ENCODE measurements around the gene PNLIP. TPM values are rescaled to one million over a fixed set of nuclear protein-coding genes. Genes with fewer than 3 reads are reported as not detected.
A peak's percentile ranks its signal among the peaks of the same experiment; 100 is the strongest.

The PNLIP gene
- total RNA-seq, 4 donors from 2014 or later = not detected

DNA sequence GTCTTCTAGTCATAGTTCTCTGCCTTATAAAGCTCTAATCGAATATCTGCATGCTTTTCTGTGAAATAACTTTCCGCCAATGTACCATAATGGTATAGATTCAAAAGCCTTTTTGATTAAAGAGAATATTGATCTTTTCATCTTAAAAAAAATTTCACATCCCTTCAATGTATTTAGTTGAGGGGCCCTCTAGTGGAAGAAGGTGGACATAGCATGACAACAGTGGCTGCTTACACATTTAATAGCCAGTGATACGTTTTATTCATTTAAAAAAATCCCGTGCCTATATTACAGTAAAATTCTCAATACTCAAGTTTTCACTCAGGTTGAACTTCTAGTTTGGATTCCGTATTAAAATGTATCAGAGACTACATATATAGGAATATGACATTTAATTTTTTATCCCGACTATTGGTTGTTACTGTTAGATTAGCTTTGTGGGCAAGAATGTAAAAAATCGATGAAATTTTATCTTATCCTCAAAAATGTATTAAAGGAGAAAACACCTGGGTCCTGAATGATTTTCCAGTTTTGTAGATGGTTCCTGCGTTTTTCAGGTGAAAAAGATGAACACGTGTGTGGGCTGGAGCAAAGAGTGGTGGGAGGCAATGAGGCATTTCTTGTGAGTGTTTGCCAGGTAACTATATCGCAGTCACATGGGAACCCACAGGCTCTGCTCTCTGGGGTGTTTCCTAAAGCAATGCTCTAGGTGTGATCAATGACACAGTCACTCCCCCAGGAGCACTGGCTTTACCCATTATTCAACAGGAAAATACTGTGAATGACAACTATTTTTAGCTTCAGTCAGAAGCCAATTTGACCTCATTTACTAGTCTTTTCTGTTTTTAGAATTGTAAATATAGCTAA, 24.1 kb upstream of the PNLIP start:
- 37% methylated on average over 10 of the region's 10 CpGs for WGBS
- intact Hi-C loops (cut with DNase I) = no loop called here
- TF ChIP-seq EP300 (IDR thresholded peaks at IDR 0.05) (no peak), POLR2AphosphoS5 (IDR thresholded peaks at IDR 0.05) (no peak), POLR2A (IDR thresholded peaks at IDR 0.05; ENCODE audit: low read depth) (no peak)
- TF ChIP-seq, protein P1, sequence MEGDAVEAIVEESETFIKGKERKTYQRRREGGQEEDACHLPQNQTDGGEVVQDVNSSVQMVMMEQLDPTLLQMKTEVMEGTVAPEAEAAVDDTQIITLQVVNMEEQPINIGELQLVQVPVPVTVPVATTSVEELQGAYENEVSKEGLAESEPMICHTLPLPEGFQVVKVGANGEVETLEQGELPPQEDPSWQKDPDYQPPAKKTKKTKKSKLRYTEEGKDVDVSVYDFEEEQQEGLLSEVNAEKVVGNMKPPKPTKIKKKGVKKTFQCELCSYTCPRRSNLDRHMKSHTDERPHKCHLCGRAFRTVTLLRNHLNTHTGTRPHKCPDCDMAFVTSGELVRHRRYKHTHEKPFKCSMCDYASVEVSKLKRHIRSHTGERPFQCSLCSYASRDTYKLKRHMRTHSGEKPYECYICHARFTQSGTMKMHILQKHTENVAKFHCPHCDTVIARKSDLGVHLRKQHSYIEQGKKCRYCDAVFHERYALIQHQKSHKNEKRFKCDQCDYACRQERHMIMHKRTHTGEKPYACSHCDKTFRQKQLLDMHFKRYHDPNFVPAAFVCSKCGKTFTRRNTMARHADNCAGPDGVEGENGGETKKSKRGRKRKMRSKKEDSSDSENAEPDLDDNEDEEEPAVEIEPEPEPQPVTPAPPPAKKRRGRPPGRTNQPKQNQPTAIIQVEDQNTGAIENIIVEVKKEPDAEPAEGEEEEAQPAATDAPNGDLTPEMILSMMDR (IDR thresholded peaks at IDR 0.05) = peak; percentile 44 to 76 (median 75)

DNA sequence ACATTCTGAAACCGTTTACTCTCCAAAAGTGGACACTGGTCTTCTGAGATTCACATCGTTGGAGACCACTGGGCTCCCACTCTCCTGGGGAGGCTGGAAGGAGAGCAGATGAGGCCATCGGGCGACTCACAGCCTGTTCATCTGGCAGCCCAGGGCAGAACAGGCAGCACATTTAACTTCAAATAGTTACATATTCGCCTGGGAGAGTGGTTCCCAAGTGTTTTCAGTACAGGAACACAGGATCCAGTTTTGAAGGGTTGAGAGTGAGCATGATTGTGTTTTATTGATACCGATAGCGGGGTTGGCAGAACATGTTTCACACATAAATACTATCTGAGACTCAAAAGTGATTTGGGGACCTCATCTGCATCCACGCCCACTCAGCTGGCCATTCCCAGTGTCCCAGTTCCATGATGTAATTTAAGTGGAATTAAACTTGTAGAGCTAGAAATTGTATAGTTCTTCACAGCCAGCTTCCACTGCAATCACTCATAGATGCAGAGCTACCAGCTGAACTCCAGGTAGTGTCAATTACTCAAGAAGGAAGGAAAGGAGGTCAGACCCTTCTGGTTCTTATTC, 22.8 kb upstream of the PNLIP start:
- 83% methylated on average over 6 of the region's 8 CpGs for WGBS

More for the DNA sequence above, 24.1 kb upstream of the PNLIP start:
- no peaks in the 10 kb centered on the region for H3K9me3 ChIP-seq
- no peak overlapping the region for H3K27ac ChIP-seq (replicated peaks in 1 of 4)
- H3K4me3 ChIP-seq = no peak overlapping the region
- H3K4me1 ChIP-seq = no peaks in the 10 kb centered on the region
- peaks cover 0 to 20% (median 0%) of the 10 kb centered on the region in 4 donors for H3K27me3 ChIP-seq
- no peaks in the 10 kb centered on the region for H3K36me3 ChIP-seq
- DNase-seq (ENCODE audit: extremely low spot score) = no peak

DNA sequence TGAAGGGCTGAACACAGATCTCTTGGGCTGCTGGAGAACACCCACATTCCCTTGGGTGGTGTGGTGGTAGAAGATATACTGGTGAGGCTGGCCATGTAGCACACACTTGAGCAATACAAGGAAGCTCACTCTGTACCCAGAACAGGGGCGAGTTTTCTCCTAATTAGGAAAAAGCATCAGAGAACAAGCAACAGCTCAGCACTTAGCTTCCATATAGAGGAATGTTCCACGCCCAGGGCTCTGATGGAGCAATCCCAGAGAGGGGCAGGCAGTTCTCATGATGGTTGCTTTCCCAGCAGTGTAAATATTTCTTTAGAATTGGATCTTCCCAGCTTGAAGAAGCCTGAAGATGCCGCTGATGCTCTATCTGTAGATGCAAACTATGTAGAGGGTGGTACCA, 21.0 kb upstream of the PNLIP start:
- Histone ChIP-seq H3K36me3 (no peaks in the 10 kb centered on the region), H3K9me3 (no peaks in the 10 kb centered on the region), H3K27ac (replicated peaks in 1 of 4) (no peak overlapping the region), H3K4me1 (no peaks in the 10 kb centered on the region), H3K27me3 (peaks cover 0 to 20% (median 0%) of the 10 kb centered on the region in 4 donors), H3K4me3 (no peak overlapping the region)
- WGBS = 93% methylated on average over 3 of the region's 3 CpGs
- DNase-seq (ENCODE audit: extremely low spot score) = no peak
- intact Hi-C loops (cut with DNase I) = no loop called here
- TF ChIP-seq, protein P1 (IDR thresholded peaks at IDR 0.05) = no peak
- TF ChIP-seq POLR2A (IDR thresholded peaks at IDR 0.05; ENCODE audit: low read depth) = no peak
- no peak for TF ChIP-seq POLR2AphosphoS5 (IDR thresholded peaks at IDR 0.05)
- TF ChIP-seq EP300 (IDR thresholded peaks at IDR 0.05) = no peak

More for the DNA sequence above, 22.8 kb upstream of the PNLIP start:
- Histone ChIP-seq H3K27me3 (peaks cover 0 to 20% (median 0%) of the 10 kb centered on the region in 4 donors), H3K36me3 (no peaks in the 10 kb centered on the region), H3K4me1 (no peaks in the 10 kb centered on the region), H3K27ac (replicated peaks in 1 of 4) (no peak overlapping the region), H3K4me3 (no peak overlapping the region), H3K9me3 (no peaks in the 10 kb centered on the region)
- intact Hi-C loops (cut with DNase I) = no loop called here
- DNase-seq (ENCODE audit: extremely low spot score) = no peak
- TF ChIP-seq EP300 (IDR thresholded peaks at IDR 0.05) = no peak
- no peak for TF ChIP-seq POLR2A (IDR thresholded peaks at IDR 0.05; ENCODE audit: low read depth)
- no peak for TF ChIP-seq POLR2AphosphoS5 (IDR thresholded peaks at IDR 0.05)
- TF ChIP-seq, protein P1 (IDR thresholded peaks at IDR 0.05) = no peak

DNA sequence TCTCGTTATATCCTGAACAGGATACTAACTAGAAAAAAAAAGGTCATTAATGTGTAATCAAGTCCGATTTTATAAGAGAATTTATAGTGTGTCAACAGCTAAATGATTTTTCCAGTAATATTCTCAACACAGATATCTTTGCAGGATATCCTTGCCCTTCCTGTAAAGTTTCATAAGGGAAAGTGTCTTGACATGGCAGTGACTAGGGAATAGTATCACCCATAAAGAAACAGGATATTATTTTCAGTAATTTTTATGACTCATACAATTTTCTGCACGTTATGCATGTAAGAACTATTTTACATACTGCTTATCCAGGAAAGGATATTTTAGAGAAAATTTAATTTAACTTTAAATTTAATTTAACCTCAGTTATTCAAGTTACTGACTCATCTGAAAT, 19.5 kb upstream of the PNLIP start:
- no peak for DNase-seq (ENCODE audit: extremely low spot score)
- H3K4me1 ChIP-seq = no peaks in the 10 kb centered on the region
- intact Hi-C loops (cut with DNase I) = no loop called here
- TF ChIP-seq POLR2AphosphoS5 (IDR thresholded peaks at IDR 0.05) = no peak
- TF ChIP-seq, protein P1 (IDR thresholded peaks at IDR 0.05) = no peak
- no peak for TF ChIP-seq POLR2A (IDR thresholded peaks at IDR 0.05; ENCODE audit: low read depth)
- no peak for TF ChIP-seq EP300 (IDR thresholded peaks at IDR 0.05)
- WGBS = 52% methylated on average over 3 of the region's 3 CpGs
- H3K36me3 ChIP-seq = no peaks in the 10 kb centered on the region
- no peak overlapping the region for H3K27ac ChIP-seq (replicated peaks in 1 of 4)
- peaks cover 0 to 4% (median 0%) of the 10 kb centered on the region in 4 donors for H3K9me3 ChIP-seq
- no peak overlapping the region for H3K4me3 ChIP-seq
- peaks cover 0 to 20% (median 0%) of the 10 kb centered on the region in 4 donors for H3K27me3 ChIP-seq
